Fibroblast of mammary gland (primary cell): ENCODE results near the gene TEPSIN.

Source experiments
- DNase-seq: peaks from one replicate; pipeline ENCODE4 v3.0.0-alpha.2; 2010; ENCODE audit warnings: low read depth
- H3K4me3 ChIP-seq: 2 replicates; pipeline ENCODE4 v1.5.1; 2011; ENCODE audit warnings: low read depth, mild to moderate bottlenecking, low read length, moderate library complexity; ENCODE audit not compliant: control insufficient read depth
- TF ChIP-seq, protein P1 (sequence below): conservative IDR thresholded peaks from 2 replicates; pipeline ENCODE4 v1.5.1; 2011; ENCODE audit warnings: low read depth, low read length, inconsistent platforms; ENCODE audit not compliant: control insufficient read depth, insufficient read depth

Gene TEPSIN, protein sequence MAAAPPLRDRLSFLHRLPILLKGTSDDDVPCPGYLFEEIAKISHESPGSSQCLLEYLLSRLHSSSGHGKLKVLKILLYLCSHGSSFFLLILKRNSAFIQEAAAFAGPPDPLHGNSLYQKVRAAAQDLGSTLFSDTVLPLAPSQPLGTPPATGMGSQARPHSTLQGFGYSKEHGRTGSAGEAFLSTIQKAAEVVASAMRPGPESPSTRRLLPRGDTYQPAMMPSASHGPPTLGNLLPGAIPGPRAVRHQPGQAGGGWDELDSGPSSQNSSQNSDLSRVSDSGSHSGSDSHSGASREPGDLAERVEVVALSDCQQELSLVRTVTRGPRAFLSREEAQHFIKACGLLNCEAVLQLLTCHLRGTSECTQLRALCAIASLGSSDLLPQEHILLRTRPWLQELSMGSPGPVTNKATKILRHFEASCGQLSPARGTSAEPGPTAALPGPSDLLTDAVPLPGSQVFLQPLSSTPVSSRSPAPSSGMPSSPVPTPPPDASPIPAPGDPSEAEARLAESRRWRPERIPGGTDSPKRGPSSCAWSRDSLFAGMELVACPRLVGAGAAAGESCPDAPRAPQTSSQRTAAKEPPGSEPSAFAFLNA

DNA sequence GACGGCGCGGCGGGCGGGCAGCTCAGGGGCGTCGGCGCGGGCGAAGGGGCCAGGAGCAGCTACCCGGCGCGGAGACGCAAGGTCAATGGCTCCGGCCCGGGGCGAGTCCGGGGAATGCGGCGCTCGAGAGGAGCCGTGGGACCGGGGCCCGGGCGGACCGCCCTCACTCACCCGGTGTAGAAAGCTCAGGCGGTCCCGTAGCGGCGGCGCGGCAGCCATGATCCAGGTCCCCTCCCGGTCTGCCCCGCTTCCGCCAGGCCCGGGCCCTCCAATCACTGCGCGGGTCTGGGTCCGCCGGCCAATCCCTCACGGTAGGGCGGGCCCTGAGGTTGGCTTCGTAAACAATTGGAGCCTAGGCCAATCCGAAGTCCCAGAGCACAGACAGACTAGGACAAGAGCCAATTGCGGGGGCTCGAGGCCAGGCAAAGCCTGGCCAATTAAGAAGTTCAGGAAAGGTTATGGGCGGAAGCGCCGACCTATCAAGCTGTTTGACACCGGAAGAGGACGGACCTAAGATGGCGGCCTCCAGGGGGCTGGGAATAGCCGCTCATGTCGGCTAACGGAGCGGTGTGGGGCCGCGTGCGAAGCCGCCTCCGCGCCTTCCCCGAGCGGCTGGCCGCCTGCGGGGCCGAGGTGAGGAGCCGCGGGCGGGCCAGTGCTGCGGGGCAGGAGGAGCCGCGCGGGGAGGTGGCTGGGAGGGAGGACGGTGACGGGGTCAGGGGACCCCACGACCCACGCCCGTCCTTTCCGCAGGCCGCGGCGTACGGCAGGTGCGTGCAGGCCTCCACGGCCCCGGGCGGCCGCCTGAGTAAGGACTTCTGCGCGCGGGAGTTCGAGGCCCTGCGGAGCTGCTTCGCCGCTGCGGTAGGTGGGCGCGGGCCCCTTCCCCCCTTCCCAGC lies at the start of gene TEPSIN, which contains the start of gene NDUFAF8:
TEPSIN (minus strand) TSS at position 241 of the 899 bp plus-strand sequence; CDS start at position 219, 22 bp downstream.
NDUFAF8 (plus strand) TSS at position 504 of the 899 bp plus-strand sequence; CDS start at position 550, 46 bp downstream.
- peak; percentile 99 for DNase-seq
- peak within 1 kb of the TSS; percentile 67 for H3K4me3 ChIP-seq
- TF ChIP-seq, protein P1, sequence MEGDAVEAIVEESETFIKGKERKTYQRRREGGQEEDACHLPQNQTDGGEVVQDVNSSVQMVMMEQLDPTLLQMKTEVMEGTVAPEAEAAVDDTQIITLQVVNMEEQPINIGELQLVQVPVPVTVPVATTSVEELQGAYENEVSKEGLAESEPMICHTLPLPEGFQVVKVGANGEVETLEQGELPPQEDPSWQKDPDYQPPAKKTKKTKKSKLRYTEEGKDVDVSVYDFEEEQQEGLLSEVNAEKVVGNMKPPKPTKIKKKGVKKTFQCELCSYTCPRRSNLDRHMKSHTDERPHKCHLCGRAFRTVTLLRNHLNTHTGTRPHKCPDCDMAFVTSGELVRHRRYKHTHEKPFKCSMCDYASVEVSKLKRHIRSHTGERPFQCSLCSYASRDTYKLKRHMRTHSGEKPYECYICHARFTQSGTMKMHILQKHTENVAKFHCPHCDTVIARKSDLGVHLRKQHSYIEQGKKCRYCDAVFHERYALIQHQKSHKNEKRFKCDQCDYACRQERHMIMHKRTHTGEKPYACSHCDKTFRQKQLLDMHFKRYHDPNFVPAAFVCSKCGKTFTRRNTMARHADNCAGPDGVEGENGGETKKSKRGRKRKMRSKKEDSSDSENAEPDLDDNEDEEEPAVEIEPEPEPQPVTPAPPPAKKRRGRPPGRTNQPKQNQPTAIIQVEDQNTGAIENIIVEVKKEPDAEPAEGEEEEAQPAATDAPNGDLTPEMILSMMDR = no peak

DNA sequence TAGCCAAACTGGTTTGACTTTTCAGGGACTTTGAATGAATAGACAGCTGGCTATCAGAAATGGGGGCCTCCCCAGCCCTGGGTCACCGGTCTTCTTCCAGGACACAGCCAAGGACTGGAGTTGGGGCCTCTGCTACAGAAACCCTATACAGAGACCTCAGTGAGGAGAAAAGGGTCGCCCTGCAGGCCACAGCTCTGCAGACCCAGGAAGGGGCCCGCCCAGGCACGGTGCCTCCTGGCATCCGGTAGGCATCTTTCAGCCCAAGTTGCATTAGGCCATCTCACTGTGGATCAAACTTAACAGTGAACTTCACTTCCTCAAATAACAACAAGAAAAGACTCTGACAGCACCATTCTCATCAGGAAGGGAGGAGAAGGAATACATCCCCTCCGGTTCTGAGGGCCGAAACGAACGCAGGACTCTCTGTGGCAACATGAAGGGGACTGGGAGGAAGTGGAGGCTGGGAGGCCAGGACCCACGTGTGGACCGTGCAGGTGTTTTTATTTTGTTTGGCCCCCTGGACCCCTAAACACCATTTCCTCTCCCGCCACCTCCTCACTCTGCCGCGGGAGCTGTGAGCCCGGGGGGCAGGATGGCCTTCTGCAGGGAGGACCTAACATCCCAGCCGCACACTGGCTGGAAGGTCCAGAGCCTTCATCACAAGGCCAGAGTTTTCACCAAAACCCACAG lies 49.0 kb upstream of the TEPSIN start:
- no peak overlapping the region for H3K4me3 ChIP-seq
- no peak for DNase-seq
- TF ChIP-seq, protein P1 = no peak

DNA sequence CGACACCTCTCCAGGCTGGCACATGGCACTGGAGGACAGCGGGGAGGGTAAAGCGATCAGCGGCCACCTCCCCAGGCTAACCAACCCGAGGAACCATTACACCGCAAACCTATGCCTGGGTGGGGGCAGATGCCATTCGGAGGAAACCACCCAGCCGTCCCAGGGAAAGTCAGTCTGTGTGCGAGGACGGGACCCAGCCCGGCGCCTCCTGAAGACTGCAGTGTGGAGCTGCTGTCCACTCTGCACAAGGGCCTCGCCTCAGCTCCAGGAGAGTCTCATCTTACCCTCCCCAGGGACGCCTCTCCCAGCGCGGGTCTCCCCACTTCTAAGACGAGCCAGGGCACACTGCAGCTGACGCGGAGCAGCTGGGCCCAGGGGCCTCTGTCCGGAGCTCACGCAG lies 48.3 kb upstream of the TEPSIN start:
- H3K4me3 ChIP-seq = no peak overlapping the region
- TF ChIP-seq, protein P1 = no peak
- DNase-seq = no peak

DNA sequence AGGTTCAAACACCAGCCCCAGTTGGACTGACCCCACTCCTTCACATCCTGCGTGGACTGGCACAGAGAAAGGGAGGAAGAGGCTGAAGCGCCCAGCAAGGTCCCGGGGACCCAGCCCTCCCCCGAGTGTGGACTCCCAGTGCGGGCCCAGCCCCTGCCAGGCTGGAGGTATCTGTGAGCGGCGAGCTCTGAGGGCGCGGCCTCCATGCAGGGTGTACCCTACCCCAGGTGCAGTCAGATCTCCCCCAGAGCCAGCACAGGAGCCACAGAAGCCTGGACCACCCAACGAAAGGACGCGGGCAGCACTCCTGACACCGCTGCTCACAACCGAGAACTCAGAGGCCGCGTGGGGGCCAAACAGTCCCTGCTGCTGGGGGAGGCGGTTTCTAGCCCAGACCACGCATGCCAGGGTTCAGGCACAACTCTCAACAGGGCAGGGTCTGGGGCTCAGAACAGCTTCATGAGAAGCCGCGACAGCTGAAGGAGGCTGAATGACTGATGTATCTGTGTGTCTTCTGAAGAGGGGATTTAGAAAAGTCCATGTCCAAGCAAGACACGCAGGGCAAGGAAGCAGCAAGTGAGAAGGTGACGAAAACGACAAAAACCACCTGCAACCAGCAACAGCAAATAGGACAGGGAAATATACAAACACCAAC lies 47.8 kb upstream of the TEPSIN start:
- H3K4me3 ChIP-seq = no peak overlapping the region
- no peak for DNase-seq
- TF ChIP-seq, protein P1 = no peak

DNA sequence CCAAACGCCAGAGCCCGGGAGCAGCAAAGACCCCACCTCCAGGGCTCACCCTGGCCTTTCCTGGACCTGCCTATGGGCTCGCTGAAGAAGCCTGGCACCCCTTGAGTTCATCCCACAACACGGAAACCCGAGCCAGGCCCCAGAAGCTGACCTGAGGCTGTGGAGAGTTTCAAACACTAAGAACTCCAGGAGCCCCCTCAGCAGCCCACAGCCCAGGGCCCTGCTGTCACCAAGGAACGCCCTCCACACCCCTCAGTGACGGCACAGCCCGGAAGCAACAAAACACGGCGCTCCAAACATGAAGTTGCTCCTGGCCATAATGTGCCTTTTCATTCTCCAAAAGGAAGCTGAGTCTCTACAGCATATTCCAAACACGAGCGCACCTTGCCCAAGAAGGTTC lies 47.0 kb upstream of the TEPSIN start:
- TF ChIP-seq, protein P1 = no peak
- DNase-seq = no peak
- H3K4me3 ChIP-seq = no peak overlapping the region
